Stimulated activated CD8-positive, alpha-beta memory T cell treated with anti-CD3 and anti-CD28 coated beads, Interleukin-4, amount 100 ng/mL, for 1 hour (primary cell): ENCODE results near the gene CFAP74.
A peak's percentile ranks its signal among the peaks of the same experiment; 100 is the strongest.

Source experiments
- DNase-seq, 2 donors: peaks; one replicate each; pipeline ENCODE4 v3.0.0-alpha.2; 2020; ENCODE audit warnings: low read depth in 2 of 2, low spot score in 1 of 2

CFAP74 gene

DNA sequence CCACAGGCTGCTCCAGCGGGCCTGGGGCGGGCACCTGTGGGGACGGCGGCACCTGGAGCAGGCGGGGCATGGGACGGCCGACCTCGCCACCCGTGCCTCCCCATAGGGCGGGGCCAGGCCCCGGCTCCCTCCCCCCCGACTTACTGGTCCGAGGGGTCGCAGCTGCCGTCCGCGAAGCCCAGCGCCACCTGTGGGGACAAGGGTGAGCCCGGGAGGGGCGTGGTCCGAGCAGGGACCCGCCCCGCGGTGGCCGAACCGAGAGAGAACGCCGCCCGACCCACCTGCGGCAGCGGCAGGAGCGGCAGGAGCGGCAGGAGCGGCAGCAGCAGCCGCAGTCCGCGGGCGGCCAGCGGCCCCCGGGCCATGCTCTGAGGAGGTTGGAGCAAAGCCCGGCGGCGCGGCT is 84.7 kb downstream of the CFAP74 start, which contains the start of gene TMEM52:
Gene TMEM52, minus strand, starts transcription at position 379 of the 403 bp plus-strand sequence. Its CDS starts 14 bp downstream, at position 365.
- no peak for DNase-seq

DNA sequence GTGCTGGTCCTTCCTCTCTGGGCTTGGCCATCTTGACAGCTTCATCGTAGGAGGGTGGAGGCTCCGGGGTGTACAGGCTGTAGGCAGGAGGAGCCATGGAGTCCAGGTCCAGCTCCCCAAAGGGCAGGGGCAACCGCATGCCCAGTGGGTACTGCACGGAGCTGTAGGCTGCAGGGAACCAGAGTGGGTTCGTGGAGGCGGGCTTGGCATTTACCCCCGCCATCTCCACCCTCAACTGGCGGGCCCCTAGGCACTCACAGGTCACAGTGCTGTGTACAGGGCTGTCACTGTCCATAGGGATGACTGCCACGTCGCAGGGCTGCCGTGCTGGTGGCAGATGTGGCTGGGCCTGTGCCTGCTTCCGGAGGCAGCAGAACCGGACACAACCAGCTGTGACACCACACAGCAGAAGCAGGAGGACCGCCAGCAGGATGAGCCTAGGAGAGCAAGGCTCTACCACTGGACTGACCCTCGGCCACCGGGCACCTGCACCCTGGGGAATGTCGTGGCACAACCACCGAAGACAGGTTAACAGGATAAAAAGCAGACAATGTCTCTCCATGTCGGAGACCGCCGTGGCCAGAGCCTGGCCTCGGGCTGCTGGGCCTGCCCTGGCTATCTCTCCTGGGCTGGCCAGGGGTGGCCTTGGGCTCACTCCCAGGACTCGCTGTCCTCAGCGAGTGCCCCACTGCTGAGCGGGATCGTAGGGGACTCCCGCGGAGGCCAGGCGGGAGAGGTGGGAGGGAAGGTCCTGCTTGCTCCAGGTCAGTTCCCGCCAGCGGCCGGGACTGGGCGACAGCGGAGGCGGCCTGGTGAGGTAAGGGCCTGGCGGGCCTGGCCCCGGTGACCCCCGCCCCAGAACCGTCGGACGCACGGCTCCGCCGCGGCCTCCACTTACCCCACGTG is 85.3 kb downstream of the CFAP74 start:
- DNase-seq: no peak

DNA sequence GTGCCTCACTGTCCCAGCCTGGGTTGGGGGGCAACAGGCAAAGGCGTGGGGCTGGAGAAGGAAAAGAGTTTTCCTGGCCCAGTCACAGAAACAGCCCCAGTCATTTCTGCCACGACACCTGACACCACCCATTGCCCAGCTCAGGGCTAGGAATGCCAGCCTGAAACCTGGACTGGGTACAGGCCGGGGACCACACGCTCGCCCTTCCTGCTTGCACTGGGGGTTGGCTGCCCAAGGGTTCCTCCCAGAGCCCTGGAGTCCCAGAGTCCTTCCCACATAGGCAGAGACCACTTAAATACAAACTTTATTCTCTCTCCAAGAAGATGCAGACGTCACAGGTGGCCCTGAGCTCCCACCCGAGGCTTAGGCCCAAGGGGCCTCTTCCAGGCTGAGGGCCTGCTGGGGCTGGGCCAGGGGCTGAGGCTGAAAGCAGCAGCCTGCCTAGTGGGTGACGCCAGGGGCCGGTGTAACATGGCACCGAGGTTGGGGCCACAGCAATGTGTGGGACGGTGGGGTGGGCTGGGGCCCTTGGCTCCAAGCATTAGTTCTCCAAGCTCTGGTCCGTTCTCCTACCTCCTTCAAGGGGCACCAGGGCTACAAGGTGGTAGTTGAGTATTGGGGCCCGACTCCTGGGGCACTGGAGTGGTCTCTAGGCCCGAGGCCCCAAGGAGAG is 86.1 kb downstream of the CFAP74 start:
- no peak for DNase-seq

DNA sequence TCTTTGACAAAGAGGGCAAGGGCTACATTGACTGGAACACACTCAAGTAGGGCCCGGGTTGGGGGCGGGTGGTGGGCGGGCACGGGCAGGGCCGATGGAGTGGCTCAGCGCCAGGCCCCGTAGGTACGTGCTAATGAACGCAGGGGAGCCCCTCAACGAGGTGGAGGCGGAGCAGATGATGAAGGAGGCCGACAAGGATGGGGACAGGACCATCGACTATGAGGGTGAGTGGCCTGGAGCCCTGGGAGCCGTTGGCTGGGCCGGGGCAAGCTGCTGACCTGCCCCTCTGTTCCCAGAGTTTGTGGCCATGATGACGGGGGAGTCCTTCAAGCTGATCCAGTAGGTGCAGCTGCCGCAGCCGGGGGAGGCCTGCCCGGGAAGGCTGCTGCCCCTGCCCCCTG is 86.7 kb downstream of the CFAP74 start:
- no peak for DNase-seq

DNA sequence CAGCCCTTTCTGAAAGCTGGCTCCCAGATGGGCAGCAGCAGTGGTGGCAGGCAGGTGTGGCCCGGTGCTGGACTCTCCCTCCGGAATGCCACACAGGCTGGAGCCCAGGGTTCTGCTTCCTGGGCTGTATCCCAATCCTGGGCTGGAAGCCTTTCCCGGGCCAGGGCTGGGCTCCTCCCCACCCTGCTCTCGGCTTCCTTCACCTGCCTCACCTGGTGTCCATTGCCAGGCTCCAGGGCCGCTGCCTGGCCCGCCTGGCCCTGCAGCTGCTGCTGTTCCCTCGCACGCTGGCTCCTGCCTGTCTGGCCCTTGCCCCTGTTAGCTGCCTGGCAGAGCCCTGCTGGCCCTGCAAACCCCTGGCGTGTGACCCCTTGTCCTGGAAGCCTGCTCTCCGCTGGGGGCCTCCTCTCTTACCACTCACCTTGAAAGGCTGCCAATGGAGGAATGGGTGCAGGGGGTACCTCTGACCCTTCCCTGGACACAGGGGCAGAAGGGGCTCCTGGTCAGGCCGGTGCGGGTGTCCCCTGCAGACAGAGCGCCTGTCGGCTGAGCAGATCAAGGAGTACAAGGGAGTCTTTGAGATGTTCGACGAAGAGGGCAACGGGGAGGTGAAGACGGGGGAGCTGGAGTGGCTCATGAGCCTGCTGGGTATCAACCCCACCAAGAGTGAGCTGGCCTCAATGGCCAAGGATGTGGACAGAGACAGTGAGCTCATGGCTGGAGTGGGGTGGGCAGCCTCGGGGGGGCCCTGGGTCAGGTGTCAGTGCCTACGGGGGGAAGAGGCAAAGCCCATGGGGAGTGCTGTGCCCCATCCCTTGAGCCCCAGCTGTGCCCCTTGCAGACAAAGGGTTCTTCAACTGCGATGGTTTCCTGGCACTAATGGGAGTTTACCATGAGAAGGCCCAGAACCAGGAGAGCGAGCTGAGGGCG is 87.4 kb downstream of the CFAP74 start:
- DNase-seq: no peak

DNA sequence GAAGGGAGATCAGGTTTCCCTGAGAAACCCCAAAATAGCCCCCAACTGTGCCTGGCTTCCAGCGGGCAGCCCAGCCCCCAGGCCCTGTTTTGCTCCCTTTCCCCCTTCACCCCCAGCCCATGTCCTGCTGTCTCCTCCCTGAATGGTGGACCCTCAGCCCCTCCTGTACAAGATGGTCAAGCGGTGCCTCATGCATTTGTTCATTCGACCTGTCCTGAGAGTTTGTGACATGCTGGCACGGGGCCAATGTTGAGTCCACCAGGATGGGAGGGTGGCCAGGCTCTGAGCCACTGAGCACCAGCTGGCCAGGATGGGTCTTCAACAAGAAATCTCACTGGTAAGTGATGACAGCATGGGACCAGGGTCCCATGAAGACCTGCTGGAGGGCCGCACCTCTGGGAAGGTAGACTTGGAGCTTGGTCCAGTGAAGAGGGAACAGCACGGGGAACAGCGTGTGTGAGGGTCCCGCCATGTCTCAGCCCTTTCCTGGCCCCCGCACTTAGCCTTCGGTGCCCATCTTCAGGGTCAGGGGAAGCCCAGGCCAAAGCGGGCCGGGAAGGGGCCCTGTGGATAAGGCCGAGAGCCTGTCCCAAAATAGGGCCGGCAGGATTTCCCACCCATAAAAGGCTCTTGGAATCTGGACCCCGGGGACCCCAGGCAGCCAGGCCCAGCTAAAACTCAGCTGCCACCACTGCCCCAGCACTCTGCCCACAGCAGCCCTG is 88.5 kb downstream of the CFAP74 start, which contains the start of gene CALML6:
Gene CALML6, plus strand, starts transcription at position 290 of the 722 bp plus-strand sequence. Its CDS starts 21 bp downstream, at position 311.
- DNase-seq: no peak

DNA sequence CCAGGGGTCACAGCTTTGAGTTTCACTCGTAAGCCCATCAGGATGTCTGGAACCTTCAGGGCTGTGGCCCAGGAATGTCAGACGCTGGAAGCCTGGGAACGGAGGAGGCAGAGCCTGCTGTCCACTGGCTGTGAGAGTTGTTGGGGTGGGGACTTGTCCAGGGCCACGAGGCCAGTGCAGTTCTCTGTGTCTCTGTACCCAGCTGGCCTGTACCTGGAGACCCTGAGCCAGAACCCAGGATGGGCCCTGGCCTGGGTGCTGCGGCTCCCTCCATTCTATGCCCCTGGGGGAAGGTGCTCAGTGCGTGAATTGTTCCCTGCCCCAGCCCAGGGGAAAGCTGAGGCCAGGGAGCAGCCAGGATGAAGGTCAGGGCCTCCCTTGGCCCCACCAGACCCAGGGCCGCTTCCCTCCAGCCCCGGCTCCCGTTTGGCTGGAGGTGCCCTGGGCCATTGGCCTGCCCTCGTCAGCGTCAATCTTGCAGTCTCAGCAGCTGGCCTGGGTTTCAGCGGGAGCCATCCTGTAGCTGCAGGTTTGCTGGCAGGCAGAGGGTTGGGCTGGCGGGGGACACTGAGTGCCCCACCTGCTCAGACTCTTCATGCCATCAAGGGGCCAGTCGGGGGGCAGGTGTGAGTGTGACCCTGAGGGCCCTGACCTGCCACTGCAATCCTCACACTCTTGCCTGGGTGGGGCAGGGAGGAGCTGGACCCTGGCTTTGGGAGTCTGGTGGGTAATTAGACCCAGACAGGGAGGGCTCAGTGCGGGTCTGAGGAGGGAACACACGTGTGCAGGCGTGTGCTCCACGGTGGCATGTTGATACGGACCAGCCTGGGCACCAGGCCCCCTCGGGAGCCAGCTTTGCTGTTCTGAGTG is 89.2 kb downstream of the CFAP74 start:
- no peak for DNase-seq

DNA sequence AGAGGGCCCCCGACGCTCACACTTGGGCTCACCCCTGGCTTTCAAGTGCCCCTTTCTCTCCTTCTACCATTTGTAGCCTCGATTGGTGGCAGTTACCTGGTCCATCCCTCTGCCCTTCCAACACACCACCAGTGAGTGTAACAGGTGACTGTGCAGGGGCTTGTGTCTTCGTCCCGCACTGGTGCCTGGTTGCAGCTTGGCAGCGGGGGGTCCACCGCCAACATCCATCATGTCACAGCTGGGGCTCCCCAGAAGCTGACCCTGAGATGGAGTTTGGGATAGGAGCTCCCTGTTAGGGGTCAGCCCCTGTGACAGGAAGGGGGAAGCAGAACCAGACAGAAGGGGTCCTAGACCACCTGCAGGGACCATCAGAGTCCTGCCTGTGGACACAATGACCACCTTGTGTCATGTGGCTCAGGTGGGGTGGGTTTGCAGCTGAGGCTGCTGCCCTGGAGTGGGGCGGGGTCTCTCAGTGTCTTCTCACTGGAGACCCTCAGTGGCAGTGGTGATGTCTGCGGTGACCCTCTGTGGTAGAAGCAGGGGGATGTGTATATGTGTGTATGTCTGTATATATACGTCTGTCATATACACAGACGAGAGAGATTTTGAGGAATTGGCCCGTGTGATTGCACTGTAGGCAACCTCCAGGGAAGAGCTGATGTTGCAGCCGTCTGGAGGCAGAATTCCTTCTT is 92.1 kb downstream of the CFAP74 start:
- no peak for DNase-seq

DNA sequence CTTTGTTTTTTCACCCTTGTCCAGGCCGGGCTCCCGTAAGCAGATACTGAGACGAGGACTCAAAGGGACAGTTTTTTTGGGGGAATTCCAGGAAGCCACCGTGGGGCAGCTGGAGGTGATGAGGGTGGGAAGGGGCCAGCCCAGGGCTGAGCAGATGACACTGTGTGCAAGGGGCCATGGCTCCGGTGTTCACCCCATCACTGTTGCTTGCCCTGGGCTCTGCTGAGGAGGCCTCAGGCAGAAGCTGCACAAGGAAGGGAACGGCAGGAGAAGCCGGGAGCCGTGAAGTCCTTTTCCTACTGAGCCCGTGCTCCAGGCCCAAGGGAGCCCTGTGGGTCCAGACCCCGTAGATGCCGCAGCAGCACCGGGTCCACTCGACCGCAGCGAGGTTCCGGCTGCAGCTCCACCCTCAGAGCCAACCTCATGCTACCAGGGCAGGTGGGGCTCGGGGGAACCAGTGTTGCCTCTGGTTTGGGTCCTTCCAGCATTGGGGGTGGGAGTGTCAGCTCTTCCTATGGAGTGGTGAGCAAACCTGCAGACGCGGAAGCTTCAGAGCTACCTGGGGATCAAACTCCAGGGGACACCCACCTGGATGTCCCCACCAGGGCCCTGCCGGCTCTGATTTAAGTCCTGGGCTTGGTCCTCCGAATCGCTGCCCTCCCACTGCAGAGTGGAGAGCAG is 92.8 kb downstream of the CFAP74 start:
- no peak for DNase-seq

DNA sequence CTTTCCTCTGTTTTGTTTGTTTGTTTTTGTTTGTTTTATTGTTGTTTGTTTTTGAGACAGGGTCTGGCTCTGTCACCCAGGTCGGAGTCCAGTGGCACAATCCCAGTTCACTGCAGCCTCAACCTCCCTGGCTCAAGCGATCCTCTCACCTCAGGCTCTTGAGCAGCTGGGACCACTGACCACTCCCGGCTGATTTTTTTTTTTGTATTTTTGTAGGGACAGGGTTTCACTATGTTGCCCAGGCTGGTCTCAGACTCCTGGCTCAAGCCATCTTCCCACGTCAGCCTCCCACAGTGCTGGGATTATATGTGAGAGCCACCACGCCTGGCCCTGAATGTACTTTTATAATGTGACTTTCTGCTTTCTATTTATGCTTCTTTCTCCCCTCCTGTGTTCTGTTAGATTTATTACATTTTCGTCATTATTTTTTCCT is 93.5 kb downstream of the CFAP74 start:
- no peak for DNase-seq

DNA sequence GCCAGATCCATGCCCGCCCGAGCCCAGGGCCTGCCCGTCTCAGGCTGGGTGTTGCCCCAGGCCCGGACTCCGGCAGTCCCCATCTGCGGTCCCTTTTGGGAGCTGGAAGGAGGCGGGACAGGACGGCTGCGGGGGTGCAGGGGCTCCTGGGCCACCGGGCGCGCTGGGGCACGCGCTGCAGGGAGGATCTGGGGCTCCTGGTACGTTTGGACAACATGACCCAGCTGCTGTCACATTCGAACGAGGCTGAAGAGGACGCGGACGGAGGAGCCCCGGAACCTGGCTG is 95.1 kb downstream of the CFAP74 start:
- no peak for DNase-seq

DNA sequence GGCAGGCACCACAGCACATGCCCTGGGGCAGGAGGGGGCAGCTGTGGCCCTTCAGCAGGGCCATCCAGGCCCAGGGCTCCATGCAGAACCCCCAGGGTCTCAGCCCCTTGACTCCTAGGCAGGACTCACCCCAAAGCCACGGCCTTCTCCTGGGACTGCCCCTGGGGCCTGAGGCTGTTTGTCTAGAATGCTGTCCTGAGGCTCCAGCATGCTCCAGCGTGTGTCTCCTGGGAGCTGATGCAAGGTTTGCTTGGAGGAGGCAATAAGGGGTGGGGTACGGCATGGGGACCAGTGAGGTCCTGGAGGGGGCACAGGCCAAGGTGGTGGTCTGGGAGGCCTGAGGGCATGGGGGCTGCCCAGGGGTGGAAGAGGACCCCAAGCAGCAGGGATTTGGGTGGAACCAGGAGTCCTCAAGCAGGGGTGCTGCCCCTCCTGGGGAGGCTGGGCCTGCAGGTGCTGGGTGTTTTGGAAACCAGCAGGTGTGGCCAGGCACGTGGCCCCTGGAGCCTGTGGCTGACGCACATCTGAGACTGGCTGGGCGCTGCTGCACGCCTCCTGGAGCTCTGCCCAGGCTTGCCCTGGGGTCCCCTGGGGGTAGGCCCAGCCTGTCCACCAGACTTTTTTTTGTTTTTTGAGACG is 96.4 kb downstream of the CFAP74 start:
- DNase-seq: no peak

DNA sequence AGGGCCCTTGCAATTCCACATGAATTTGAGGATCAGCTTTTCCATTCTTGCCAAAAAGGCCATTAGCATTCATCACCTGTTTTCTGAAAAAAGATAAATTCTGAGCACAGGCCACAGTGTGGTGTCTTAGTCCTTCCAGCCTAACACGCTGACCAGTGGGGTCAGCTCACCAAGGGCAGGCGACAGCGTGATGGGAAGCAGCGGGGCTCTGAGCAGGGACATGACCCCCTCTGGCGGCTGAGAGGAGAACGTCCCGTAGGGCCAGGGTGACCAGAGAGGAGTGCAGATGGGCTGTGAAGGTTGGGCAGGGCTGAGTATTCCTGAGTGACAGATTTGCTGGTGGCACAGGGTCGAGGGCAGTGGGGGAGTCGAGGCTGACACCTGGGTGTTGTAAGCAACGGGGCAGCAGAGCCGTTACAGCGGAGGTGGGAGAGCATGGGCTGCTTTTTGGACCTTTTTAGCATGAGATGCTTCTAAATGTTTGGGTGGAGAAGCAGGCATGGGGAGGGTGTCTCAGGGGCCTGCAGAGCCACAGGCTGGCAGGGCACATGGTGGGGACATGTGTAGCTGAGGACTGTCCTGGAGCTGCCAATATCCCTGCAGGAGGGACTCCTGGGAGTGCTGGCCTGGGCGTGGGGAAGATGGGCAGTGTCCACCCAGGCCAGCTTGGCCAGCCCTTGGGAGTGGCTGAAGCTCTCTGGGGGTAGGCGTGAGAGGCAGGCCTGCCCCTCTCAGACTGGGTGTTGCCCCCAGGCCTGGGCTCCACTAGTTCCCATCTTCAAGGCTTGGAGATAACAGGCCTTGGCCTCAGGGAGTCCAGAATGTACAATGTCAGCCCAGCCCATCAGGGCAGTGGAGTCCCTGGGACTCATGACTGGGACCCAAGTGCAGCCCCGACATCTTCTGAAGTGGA is 97.1 kb downstream of the CFAP74 start:
- peak; percentile 36 to 47 for DNase-seq

DNA sequence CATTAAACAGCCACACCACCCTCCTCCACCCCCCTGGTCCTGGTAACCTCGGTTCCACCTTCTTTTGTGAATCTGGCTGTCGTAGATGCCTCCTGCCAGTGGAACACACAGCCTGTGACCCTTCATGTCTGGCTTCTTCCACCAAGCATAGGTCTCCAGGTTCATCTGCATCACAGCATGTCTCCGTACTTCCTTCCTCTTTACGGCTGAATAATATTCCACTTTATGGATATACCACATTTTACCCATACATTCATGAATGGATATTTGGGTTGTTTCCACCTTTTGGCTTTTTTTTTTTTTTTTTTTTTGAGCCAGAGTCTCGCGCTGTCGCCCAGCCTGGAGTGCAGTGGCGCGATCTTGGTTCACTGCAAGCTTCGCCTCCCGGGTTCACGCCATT is 100.4 kb downstream of the CFAP74 start:
- no peak for DNase-seq

DNA sequence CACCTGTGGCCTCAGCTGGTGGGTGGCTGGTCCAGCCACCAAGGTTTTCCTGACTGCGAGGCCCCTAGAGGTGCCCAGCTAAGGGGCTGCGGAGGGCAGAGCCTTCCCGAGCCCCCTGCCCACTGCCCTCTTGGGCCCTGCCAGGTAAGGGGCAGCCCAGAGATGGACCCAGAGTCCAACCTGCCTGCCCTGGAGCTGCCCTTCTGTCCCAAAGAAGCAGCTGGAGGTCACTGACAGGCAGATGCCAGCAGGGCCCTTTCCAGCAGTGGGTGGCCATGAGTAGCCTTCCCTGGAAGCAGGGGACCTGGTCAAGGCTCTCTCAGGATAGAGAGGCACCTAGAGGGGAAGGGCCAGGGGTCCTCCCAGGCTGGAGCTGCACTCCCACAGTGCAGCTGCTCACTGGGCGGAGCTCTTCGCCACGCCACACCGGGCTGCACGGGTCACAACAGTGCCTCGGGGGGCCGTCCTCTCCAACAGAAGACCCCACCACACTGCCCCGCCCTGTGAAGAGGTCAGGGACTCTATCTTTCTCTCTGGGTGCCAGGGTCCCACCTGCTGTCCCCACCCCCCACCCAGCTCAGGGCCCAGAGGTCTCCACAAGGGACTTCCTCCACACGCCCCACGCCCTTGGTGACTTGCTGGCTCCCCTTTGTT is 101.8 kb downstream of the CFAP74 start:
- DNase-seq: no peak

DNA sequence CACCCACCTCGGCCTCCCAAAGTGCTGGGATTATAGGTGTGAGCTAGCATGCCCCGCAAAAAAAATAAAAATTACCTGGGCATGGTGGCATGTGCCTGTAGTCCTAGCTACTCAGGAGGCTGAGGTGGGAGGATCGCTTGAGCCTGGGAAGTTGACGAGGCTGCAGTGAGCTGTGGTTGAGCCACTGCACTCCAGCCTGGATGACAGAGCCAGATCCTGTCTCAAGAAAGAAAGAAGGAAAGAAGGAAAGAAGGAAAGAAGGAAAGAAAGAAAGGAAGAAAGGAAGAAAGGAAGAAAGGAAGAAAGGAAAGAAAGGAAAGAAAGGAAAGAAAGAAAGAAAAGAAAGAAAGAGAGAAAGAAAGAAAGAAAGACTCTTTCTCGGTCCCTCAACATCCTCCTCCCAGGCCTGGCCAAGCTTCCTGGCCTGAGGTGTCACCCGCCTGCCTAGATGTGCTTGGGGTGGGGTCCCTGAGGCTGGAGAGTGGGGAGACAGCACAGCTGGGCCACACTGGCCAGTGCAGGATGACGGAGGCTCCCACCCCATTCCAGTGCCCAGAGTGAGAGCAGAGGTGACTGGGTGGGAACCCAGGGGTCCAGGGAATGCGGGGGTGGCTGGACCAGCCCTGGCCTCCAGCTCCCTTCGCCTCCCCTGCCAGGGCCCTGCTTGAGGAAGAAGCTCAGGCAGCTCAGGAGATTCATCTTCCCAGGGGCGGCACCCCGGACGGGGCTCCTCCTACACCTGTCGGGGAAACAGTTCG is 102.5 kb downstream of the CFAP74 start:
- DNase-seq: no peak
